IMR-90 (cell line): ENCODE measurements around the gene MBD3L4. TPM values are rescaled to one million over a fixed set of nuclear protein-coding genes. Genes with fewer than 3 reads are reported as not detected.

ENCODE experiments used
- ATAC-seq: fragments of 200-7000 bp; cut with Tn5 transposase; 2 replicates; pipeline ENCODE4 v1.9.1; 2020; ENCODE audit warnings: low read depth, mild to moderate bottlenecking, moderate library complexity
- BruUV-seq: library from RNA; stranded (reverse); fragments of 400-500 nt; replicated peaks from 2 replicates; lab custom pipeline; 2021; lab: Mats Ljungman, UMichigan
- CTCF ChIA-PET: fragments of 300-600 bp; formaldehyde crosslinking; extraction: SDS; loops from one replicate; lab custom pipeline; 2021; ENCODE audit warnings: antibody characterized with exemption; lab: Yijun Ruan, JAX
- POLR2A ChIA-PET: fragments of 300-600 bp; sonication (Branson Sonifier 250); formaldehyde crosslinking; loops from one replicate; lab custom pipeline; 2022; ENCODE audit warnings: antibody characterized with exemption; ENCODE audit not compliant: unreplicated experiment; lab: Charles Lee
- DNase-seq: peaks from one replicate; pipeline ENCODE4 v3.0.0; 2013
- H2AFZ ChIP-seq: replicated peaks from 2 replicates; pipeline ENCODE3; 2013; ENCODE audit warnings: low read length, mild to moderate bottlenecking; ENCODE audit not compliant: poor library complexity
- H2AK5ac ChIP-seq: 2 replicates; pipeline ENCODE4 v1.6.1; 2013; ENCODE audit warnings: low read depth, low read length, inconsistent platforms
- H2AK9ac ChIP-seq: replicated peaks from 2 replicates; pipeline ENCODE3; 2013; ENCODE audit warnings: mild to moderate bottlenecking, low read depth, low read length, moderate library complexity; ENCODE audit not compliant: poor library complexity
- H2BK120ac ChIP-seq: 2 replicates; pipeline ENCODE4 v1.6.1; 2013; ENCODE audit warnings: low read depth, low read length, inconsistent platforms
- H2BK15ac ChIP-seq: 3 replicates; pipeline ENCODE4 v1.6.1; 2013; ENCODE audit warnings: low read depth, low read length, inconsistent platforms
- H2BK20ac ChIP-seq: 2 replicates; pipeline ENCODE4 v1.6.1; 2013; ENCODE audit warnings: low read depth, mild to moderate bottlenecking, inconsistent platforms, low read length, moderate library complexity
- H2BK5ac ChIP-seq: 2 replicates; pipeline ENCODE4 v1.6.1; 2013; ENCODE audit warnings: mild to moderate bottlenecking, low read depth, low read length, inconsistent platforms; ENCODE audit not compliant: poor library complexity, severe bottlenecking
- H3K14ac ChIP-seq: replicated peaks from 2 replicates; pipeline ENCODE4 v1.6.1; 2013; ENCODE audit warnings: low read depth, low read length, inconsistent platforms
- H3K18ac ChIP-seq: 2 replicates; pipeline ENCODE4 v1.6.1; 2013; ENCODE audit warnings: low read depth, low read length, control low read depth
- H3K23ac ChIP-seq: 2 replicates; pipeline ENCODE4 v1.6.1; 2013; ENCODE audit warnings: low read depth, low read length, inconsistent platforms
- H3K27ac ChIP-seq: 2 replicates; pipeline ENCODE4 v1.5.1; 2013; ENCODE audit warnings: mild to moderate bottlenecking, control low read depth, low read length; ENCODE audit not compliant: insufficient read depth
- H3K27me3 ChIP-seq: 2 replicates; pipeline ENCODE4 v1.6.1; 2013; ENCODE audit warnings: low read length; ENCODE audit not compliant: control insufficient read depth, insufficient read depth
- H3K36me3 ChIP-seq: 2 replicates; pipeline ENCODE4 v1.6.1; 2013; ENCODE audit warnings: low read length, mixed read lengths; ENCODE audit not compliant: control insufficient read depth, insufficient read depth
- H3K4ac ChIP-seq: 2 replicates; pipeline ENCODE4 v1.6.1; 2013; ENCODE audit warnings: low read depth, low read length, inconsistent platforms
- H3K4me1 ChIP-seq: 2 replicates; pipeline ENCODE4 v1.6.1; 2013; ENCODE audit warnings: low read length, mixed read lengths; ENCODE audit not compliant: control insufficient read depth, insufficient read depth
- H3K4me2 ChIP-seq: 2 replicates; pipeline ENCODE4 v1.6.1; 2013; ENCODE audit warnings: low read depth, mild to moderate bottlenecking, control low read depth, low read length, moderate library complexity
- H3K4me3 ChIP-seq: 2 replicates; pipeline ENCODE4 v1.5.1; 2013; ENCODE audit warnings: low read depth, mild to moderate bottlenecking, control low read depth, low read length, moderate library complexity; ENCODE audit not compliant: insufficient read depth
- H3K56ac ChIP-seq: 2 replicates; pipeline ENCODE4 v1.6.1; 2013; ENCODE audit warnings: low read length, inconsistent platforms; ENCODE audit not compliant: insufficient read depth; ENCODE audit errors: extremely low read depth
- H3K79me1 ChIP-seq, 2 experiments: 2 replicates each; pipeline ENCODE4 v1.6.1; 2013; ENCODE audit warnings: low read length in 2 of 2, inconsistent platforms in 1 of 2, low read depth in 1 of 2
- H3K9ac ChIP-seq: 2 replicates; pipeline ENCODE4 v1.6.1; 2013; ENCODE audit warnings: low read depth, low read length, control low read depth
- H3K9me1 ChIP-seq: 2 replicates; pipeline ENCODE4 v1.6.1; 2013; ENCODE audit warnings: low read length, inconsistent platforms; ENCODE audit not compliant: insufficient read depth
- H3K9me3 ChIP-seq: 2 replicates; pipeline ENCODE4 v1.6.1; 2013; ENCODE audit warnings: low read length; ENCODE audit not compliant: control insufficient read depth, insufficient read depth
- H4K20me1 ChIP-seq: 2 replicates; pipeline ENCODE4 v1.6.1; 2013; ENCODE audit warnings: low read length, inconsistent platforms; ENCODE audit not compliant: insufficient read depth
- H4K5ac ChIP-seq: 2 replicates; pipeline ENCODE4 v1.6.1; 2013; ENCODE audit warnings: mild to moderate bottlenecking, low read depth, low read length, control low read depth
- H4K8ac ChIP-seq, 2 experiments: 2 replicates each; pipeline ENCODE4 v1.6.1; 2013; ENCODE audit warnings: low read depth in 2 of 2, low read length in 2 of 2, control low read depth in 1 of 2, inconsistent platforms in 1 of 2
- H4K91ac ChIP-seq: 2 replicates; pipeline ENCODE4 v1.6.1; 2013; ENCODE audit warnings: low read depth, low read length, inconsistent platforms; ENCODE audit not compliant: insufficient read depth
- BHLHE40 ChIP-seq: fragments of 150-350 bp; IDR thresholded peaks from 2 replicates; pipeline ENCODE4 v1.6.1; 2016; ENCODE audit warnings: mild to moderate bottlenecking, low read depth, low read length
- CEBPB ChIP-seq: IDR thresholded peaks from 2 replicates; pipeline ENCODE4 v1.6.1; 2012; ENCODE audit warnings: low read depth, low read length, improper control_type of control experiment
- CHD1 ChIP-seq: IDR thresholded peaks from 2 replicates; pipeline ENCODE4 v1.6.1; 2012; ENCODE audit warnings: low read depth, low read length, improper control_type of control experiment
- ELK1 ChIP-seq: fragments of 150-350 bp; IDR thresholded peaks from 2 replicates; pipeline ENCODE4 v1.6.1; 2016; ENCODE audit warnings: low read depth, mild to moderate bottlenecking, low read length, moderate library complexity, borderline replicate concordance
- FOS ChIP-seq: fragments of 150-350 bp; IDR thresholded peaks from 2 replicates; pipeline ENCODE4 v1.6.1; 2016; ENCODE audit warnings: low read depth, low read length
- MAFK ChIP-seq: IDR thresholded peaks from 2 replicates; pipeline ENCODE4 v1.6.1; 2012; ENCODE audit warnings: low read depth, low read length, improper control_type of control experiment
- MAZ ChIP-seq: IDR thresholded peaks from 2 replicates; pipeline ENCODE4 v1.6.1; 2012; ENCODE audit warnings: low read depth, mild to moderate bottlenecking, low read length, improper control_type of control experiment, moderate library complexity, borderline replicate concordance
- MXI1 ChIP-seq: IDR thresholded peaks from 2 replicates; pipeline ENCODE4 v1.6.1; 2012; ENCODE audit warnings: low read depth, mild to moderate bottlenecking, low read length, moderate library complexity, borderline replicate concordance
- NFE2L2 ChIP-seq: fragments of 150-350 bp; IDR thresholded peaks from 2 replicates; pipeline ENCODE4 v1.6.1; 2016; ENCODE audit warnings: low read depth, mild to moderate bottlenecking, low read length
- POLR2A ChIP-seq: IDR thresholded peaks from 2 replicates; pipeline ENCODE4 v1.6.1; 2012; ENCODE audit warnings: mild to moderate bottlenecking, low read depth, low read length
- RAD21 ChIP-seq: IDR thresholded peaks from 2 replicates; pipeline ENCODE4 v1.6.1; 2012; ENCODE audit warnings: low read length, improper control_type of control experiment
- RCOR1 ChIP-seq: IDR thresholded peaks from 2 replicates; pipeline ENCODE4 v1.6.1; 2012; ENCODE audit warnings: mild to moderate bottlenecking, low read length, improper control_type of control experiment; ENCODE audit not compliant: insufficient replicate concordance
- RFX5 ChIP-seq: IDR thresholded peaks from 2 replicates; pipeline ENCODE4 v1.8.0; 2012; ENCODE audit warnings: low read depth, mild to moderate bottlenecking, low read length, moderate library complexity
- SMC3 ChIP-seq: fragments of 150-350 bp; IDR thresholded peaks from 2 replicates; pipeline ENCODE4 v1.6.1; 2016; ENCODE audit warnings: low read depth, mild to moderate bottlenecking, antibody characterized with exemption, low read length, moderate library complexity
- WGBS, 2 experiments: methylation state at CpG; one replicate each; pipeline versions ENCODE4 v1.1.5 to v1.1.7; 2013; ENCODE audit warnings: missing lambda C conversion rate in 2 of 2; ENCODE audit not compliant: insufficient read length in 1 of 2; ENCODE audit errors: extremely low coverage in 2 of 2; 5-methylcytosine and 5-hydroxymethylcytosine counted together
- dilution Hi-C: fragments of 300-500 bp; cut with HindIII; formaldehyde crosslinking; loops from one replicate; pipeline ENCODE4 v1.14.3; 2018; ENCODE audit warnings: low sequenced_read_pairs; ENCODE audit not compliant: unreplicated experiment
- in situ Hi-C: fragments of 300-500 bp; cut with MboI; formaldehyde crosslinking; loops from 3 replicates; pipeline ENCODE4 v1.14.3; 2019; ENCODE audit warnings: low sequenced_read_pairs, inconsistent platforms, mixed read lengths
- intact Hi-C: fragments of 100-400 bp; cut with micrococcal nuclease; formaldehyde crosslinking; loops from 2 replicates; pipeline ENCODE4 v1.10.0; 2022
- polyA plus RNA-seq, 3 experiments: library from polyadenylated mRNA; depleted of rRNA; stranded (reverse); fragments of >200 nt; gene quantifications; 2 replicates each; pipeline ENCODE4 v1.2.3, GENCODE V29; 2012; ENCODE audit warnings: low replicate concordance in 1 of 3
- total RNA-seq: library from RNA; depleted of rRNA; stranded (reverse); fragments of >200 nt; gene quantifications from 2 replicates; pipeline ENCODE4 v1.2.3, GENCODE V29; 2012
- TF ChIP-seq, protein P1 (sequence below): fragments of 150-350 bp; IDR thresholded peaks from 2 replicates; pipeline ENCODE4 v1.6.1; 2017; ENCODE audit warnings: mild to moderate bottlenecking, antibody characterized with exemption, low read length, low read depth
- TF ChIP-seq, protein P2 (sequence below): conservative IDR thresholded peaks from 2 replicates; pipeline ENCODE4 v1.5.1; 2012; ENCODE audit warnings: mild to moderate bottlenecking, low read depth, low read length, improper control_type of control experiment

Gene MBD3L4
- total and polyA plus RNA-seq, 2 of the 4 experiments (the other 2 are of a cell fraction), result not detected

GRCh38 chr19:6988257-6988656 is 51.7 kb downstream of the MBD3L4 start:
- no peak for DNase-seq
- Histone ChIP-seq H3K56ac (no peak overlapping the region), H3K36me3 (no peaks in the 10 kb centered on the region), H2BK20ac (no peak overlapping the region), H2BK5ac (no peak overlapping the region), H3K9me3 (peaks cover 26% of the 10 kb centered on the region), H4K8ac (no peak overlapping the region), H3K14ac (no peak overlapping the region), H3K9me1 (no peaks in the 10 kb centered on the region), H3K4ac (no peak overlapping the region), H2AK5ac (no peak overlapping the region), H2BK120ac (no peak overlapping the region), H2AFZ (no peak overlapping the region), H3K23ac (no peak overlapping the region), H4K91ac (no peak overlapping the region), H4K5ac (no peak overlapping the region), H2AK9ac (no peak overlapping the region), H3K18ac (no peak overlapping the region), H3K4me1 (no peaks in the 10 kb centered on the region), H3K27me3 (no peaks in the 10 kb centered on the region), H3K27ac (no peak overlapping the region), H3K4me3 (no peak overlapping the region), H4K20me1 (no peaks in the 10 kb centered on the region), H2BK15ac (no peak overlapping the region), H3K79me1 (no peaks in the 10 kb centered on the region), H3K9ac (no peak overlapping the region), H3K4me2 (no peak overlapping the region)
- no peak for TF ChIP-seq FOS
- no peak for TF ChIP-seq RCOR1
- no peak for TF ChIP-seq SMC3
- TF ChIP-seq CEBPB, result no peak
- no peak for TF ChIP-seq RAD21
- TF ChIP-seq ELK1, result no peak
- no peak for TF ChIP-seq POLR2A
- TF ChIP-seq RFX5, result no peak
- TF ChIP-seq MXI1, result no peak
- TF ChIP-seq NFE2L2, result no peak
- TF ChIP-seq MAZ, result no peak
- TF ChIP-seq CHD1, result no peak
- TF ChIP-seq BHLHE40, result no peak
- TF ChIP-seq MAFK, result no peak
- TF ChIP-seq, protein P1, sequence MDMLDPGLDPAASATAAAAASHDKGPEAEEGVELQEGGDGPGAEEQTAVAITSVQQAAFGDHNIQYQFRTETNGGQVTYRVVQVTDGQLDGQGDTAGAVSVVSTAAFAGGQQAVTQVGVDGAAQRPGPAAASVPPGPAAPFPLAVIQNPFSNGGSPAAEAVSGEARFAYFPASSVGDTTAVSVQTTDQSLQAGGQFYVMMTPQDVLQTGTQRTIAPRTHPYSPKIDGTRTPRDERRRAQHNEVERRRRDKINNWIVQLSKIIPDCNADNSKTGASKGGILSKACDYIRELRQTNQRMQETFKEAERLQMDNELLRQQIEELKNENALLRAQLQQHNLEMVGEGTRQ, result no peak
- TF ChIP-seq, protein P2, sequence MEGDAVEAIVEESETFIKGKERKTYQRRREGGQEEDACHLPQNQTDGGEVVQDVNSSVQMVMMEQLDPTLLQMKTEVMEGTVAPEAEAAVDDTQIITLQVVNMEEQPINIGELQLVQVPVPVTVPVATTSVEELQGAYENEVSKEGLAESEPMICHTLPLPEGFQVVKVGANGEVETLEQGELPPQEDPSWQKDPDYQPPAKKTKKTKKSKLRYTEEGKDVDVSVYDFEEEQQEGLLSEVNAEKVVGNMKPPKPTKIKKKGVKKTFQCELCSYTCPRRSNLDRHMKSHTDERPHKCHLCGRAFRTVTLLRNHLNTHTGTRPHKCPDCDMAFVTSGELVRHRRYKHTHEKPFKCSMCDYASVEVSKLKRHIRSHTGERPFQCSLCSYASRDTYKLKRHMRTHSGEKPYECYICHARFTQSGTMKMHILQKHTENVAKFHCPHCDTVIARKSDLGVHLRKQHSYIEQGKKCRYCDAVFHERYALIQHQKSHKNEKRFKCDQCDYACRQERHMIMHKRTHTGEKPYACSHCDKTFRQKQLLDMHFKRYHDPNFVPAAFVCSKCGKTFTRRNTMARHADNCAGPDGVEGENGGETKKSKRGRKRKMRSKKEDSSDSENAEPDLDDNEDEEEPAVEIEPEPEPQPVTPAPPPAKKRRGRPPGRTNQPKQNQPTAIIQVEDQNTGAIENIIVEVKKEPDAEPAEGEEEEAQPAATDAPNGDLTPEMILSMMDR, result no peak
- ATAC-seq, result no peak
- in situ Hi-C loops, result no loop called here
- intact Hi-C loops, result no loop called here
- ChIA-PET CTCF (no interaction called here), POLR2A (no interaction called here)
- BruUV-seq, result no TSS peak
- dilution Hi-C loops, result no loop called here
- WGBS, 2 experiments, result no CpG with 5 or more reads among the region's 3 CpGs
